ENCODE measurements around the gene MRGPRE.

DNA sequence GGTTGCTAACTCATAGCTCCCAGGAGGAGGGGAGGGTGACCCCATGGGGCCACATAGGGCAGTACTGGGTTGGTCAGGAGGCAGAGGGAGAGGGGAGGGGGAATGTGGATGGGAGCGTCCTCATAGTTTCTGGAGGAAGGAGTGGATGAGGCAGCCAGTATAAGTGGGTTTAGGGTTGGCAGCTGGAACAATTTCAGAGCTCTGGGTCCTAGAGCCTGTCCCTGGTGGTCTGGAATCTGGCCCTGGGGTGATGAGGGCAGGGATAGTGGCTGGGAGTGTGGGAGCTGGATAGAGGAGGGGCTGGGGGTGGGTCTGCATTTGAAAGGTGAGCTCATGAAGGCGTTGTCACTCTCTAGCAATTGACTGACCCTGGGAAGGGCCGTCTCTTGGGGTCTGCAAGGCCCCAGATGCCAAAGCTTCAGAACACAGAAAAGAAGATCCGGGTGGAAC is 8.3 kb downstream of the MRGPRE start:
- TF ChIP-seq ZNF274 (IDR thresholded peaks at IDR 0.05; ENCODE audit: low read depth, low read length): no peak
- no peak for TF ChIP-seq SUZ12 (IDR thresholded peaks at IDR 0.05; ENCODE audit: extremely low read depth, insufficient read depth, insufficient read length)
- no peak for TF ChIP-seq YY1 (IDR thresholded peaks at IDR 0.05; ENCODE audit: insufficient read depth, insufficient read length)
